Chondrocyte (in vitro differentiated cells): ENCODE data around the gene ALDOC. TPM values are rescaled to one million over a fixed set of nuclear protein-coding genes. Genes with fewer than 3 reads are reported as not detected.
A peak's percentile ranks its signal among the peaks of the same experiment; 100 is the strongest.

Experiments
- DNase-seq: peaks from one replicate; pipeline ENCODE4 v3.0.0; 2021; ENCODE audit warnings: mixed read lengths, low spot score
- H3K27ac Mint-ChIP-seq: one replicate; pipeline ENCODE4 v1.8.0; 2021; ENCODE audit warnings: mild to moderate bottlenecking, moderate library complexity, mixed read lengths; ENCODE audit not compliant: unreplicated experiment
- H3K27me3 Mint-ChIP-seq: 2 replicates; pipeline ENCODE4 v1.8.0; 2021; ENCODE audit warnings: low read depth, mixed read lengths
- H3K36me3 Mint-ChIP-seq: 2 replicates; pipeline ENCODE4 v1.8.0; 2021; ENCODE audit warnings: low read depth, mixed read lengths
- H3K4me1 Mint-ChIP-seq: 2 replicates; pipeline ENCODE4 v1.8.0; 2021; ENCODE audit warnings: low read depth, mild to moderate bottlenecking, mixed read lengths
- H3K4me3 Mint-ChIP-seq: one replicate; pipeline ENCODE4 v1.8.0; 2021; ENCODE audit warnings: mild to moderate bottlenecking, moderate library complexity, mixed read lengths; ENCODE audit not compliant: unreplicated experiment
- H3K9me3 Mint-ChIP-seq: 2 replicates; pipeline ENCODE4 v1.8.0; 2021; ENCODE audit warnings: low read depth, mixed read lengths
- total RNA-seq: library from RNA; stranded (reverse); gene quantifications from 3 replicates; pipeline ENCODE4 v1.2.1, GENCODE V29; 2021
- TF ChIP-seq, protein P1 (sequence below): fragments of 200-600 bp; sonication (generic); IDR thresholded peaks from 2 replicates; pipeline ENCODE4 v1.5.0; 2021; ENCODE audit warnings: antibody characterized with exemption, mild to moderate bottlenecking, moderate library complexity

Gene ALDOC
- total RNA-seq, 1 donor from 2014 or later: 9.5 TPM

DNA sequence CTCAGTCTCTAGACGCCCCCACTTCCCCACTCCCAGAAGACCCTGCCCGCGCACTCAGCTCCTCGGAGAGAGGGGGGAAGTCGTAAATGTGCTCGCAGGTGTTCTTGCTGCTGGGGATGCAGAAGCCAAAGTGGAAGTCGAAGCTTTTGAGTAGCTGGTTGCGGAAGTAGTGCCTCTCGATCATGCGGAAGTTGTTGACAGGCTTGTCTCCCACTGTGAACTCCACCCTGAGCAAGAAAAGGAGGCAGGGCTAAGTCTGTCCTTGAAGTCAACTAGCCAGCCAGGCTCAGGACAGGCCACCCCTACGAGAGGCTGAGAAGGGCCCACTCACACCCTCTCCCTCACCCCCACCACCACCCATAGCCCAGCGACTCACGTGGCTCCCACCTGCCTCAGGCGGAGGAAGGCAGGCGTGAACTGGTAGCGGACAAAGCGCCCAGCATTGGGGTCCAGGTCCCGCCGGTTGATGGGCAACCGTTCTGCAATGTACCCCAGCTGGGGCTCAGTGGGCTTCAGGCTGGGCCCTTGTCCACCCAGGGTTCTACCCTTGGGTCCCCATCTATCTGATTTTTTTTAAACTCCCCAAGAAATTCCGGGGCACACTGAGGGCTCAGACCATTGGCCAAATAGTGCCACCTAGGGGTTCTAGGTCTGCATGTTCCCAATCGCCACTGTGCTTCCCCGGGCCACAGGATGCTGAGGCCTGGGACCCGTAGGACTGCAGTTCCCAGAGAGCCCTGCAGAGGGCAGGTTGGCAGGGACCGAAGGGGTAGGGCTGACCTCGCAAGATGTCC lies 28.9 kb downstream of the ALDOC start:
- H3K27me3 Mint-ChIP-seq: no peaks in the 10 kb centered on the region
- H3K4me3 Mint-ChIP-seq: no peak overlapping the region
- H3K4me1 Mint-ChIP-seq: peaks cover 24% of the 10 kb centered on the region
- TF ChIP-seq, protein P1, sequence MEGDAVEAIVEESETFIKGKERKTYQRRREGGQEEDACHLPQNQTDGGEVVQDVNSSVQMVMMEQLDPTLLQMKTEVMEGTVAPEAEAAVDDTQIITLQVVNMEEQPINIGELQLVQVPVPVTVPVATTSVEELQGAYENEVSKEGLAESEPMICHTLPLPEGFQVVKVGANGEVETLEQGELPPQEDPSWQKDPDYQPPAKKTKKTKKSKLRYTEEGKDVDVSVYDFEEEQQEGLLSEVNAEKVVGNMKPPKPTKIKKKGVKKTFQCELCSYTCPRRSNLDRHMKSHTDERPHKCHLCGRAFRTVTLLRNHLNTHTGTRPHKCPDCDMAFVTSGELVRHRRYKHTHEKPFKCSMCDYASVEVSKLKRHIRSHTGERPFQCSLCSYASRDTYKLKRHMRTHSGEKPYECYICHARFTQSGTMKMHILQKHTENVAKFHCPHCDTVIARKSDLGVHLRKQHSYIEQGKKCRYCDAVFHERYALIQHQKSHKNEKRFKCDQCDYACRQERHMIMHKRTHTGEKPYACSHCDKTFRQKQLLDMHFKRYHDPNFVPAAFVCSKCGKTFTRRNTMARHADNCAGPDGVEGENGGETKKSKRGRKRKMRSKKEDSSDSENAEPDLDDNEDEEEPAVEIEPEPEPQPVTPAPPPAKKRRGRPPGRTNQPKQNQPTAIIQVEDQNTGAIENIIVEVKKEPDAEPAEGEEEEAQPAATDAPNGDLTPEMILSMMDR: peak; percentile 86
- no peaks in the 10 kb centered on the region for H3K9me3 Mint-ChIP-seq
- peak; percentile 86 for DNase-seq
- peaks cover 2% of the 10 kb centered on the region for H3K36me3 Mint-ChIP-seq
- no peak overlapping the region for H3K27ac Mint-ChIP-seq

DNA sequence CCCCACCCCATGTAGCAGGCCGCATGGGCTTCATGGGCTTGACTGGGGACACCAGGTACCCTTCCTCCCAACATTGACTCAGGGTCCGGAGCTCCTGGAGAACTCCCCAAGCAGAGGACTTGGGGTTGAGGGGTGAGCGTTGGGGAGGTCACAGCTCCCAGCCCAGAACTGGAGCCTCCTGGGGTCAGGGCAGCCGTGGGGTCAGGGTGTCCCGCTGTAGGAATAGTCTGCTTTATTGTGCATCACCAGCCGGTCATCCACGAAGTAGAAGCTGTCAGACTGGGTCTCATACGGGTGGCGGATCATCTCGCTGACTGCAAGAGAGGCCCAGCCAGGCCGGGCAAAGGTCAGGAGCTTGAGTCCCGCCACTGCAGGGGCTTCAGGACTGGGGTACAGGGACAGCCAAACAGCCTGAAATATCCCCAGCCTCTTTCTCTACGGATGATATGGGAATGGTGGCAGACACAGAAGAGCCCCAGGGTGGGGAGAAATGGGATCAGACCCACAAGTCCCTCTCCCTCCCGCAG lies 29.5 kb downstream of the ALDOC start:
- Mint-ChIP-seq H3K27me3 (no peaks in the 10 kb centered on the region), H3K27ac (no peak overlapping the region), H3K9me3 (no peaks in the 10 kb centered on the region), H3K4me3 (no peak overlapping the region), H3K36me3 (peaks cover 2% of the 10 kb centered on the region), H3K4me1 (peaks cover 22% of the 10 kb centered on the region)
- TF ChIP-seq, protein P1: no peak
- peak; percentile 76 for DNase-seq

DNA sequence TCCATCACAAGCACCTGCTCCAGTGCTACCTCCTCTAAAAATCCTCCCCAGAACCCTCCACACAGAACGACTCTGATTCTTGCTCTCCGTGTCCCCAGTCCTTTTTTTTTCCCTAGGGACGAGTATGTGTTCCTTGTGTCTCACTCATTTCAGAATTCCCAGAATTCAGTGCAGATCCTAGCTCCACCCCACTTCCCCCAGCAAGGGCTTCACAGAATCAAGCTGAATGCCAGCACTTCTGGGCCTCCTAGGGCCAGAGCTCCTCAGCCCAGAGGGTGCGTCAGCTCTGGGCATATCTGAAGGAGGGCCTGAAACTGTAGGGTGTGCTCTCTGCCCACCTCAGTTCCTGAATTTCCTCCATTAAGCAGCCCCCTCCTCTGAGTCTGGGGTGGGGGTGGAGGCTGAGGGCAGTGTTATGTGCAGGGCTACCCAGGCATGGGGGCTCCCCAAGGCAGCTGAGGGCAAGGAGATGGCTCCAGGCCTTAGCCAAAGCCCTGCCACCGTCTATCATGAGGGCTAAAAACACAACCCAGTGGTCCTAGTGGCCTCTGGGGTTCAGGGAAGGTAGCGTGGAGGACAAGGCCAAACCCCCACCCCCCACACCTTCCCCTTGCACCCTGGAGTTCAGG lies 30.8 kb downstream of the ALDOC start:
- Mint-ChIP-seq H3K4me1 (peaks cover 11% of the 10 kb centered on the region), H3K27me3 (no peaks in the 10 kb centered on the region), H3K36me3 (peaks cover 2% of the 10 kb centered on the region), H3K4me3 (no peak overlapping the region), H3K9me3 (no peaks in the 10 kb centered on the region), H3K27ac (no peak overlapping the region)
- peak; percentile 64 for DNase-seq
- TF ChIP-seq, protein P1: no peak

DNA sequence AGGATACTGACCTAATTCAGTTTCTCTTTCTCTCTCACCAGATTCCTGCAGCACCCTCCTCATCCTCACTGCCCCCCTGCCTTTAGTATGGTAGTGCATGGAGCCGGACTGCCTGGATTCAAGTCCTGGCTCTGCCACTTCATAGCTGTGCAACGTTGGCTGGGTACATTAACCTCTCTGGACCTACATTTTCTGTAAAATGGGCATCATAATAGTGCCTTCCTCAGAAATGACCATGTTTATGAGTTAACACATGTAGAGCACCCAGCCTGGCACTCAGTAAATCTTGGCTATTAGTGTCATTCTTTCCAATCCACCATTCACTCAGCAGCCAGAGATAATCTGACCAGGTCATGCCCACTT lies 31.6 kb downstream of the ALDOC start:
- Mint-ChIP-seq H3K27me3 (no peaks in the 10 kb centered on the region), H3K36me3 (peaks cover 2% of the 10 kb centered on the region), H3K4me3 (no peak overlapping the region), H3K4me1 (peaks cover 3% of the 10 kb centered on the region), H3K9me3 (no peaks in the 10 kb centered on the region), H3K27ac (no peak overlapping the region)
- TF ChIP-seq, protein P1: no peak
- DNase-seq: peak; percentile 6

DNA sequence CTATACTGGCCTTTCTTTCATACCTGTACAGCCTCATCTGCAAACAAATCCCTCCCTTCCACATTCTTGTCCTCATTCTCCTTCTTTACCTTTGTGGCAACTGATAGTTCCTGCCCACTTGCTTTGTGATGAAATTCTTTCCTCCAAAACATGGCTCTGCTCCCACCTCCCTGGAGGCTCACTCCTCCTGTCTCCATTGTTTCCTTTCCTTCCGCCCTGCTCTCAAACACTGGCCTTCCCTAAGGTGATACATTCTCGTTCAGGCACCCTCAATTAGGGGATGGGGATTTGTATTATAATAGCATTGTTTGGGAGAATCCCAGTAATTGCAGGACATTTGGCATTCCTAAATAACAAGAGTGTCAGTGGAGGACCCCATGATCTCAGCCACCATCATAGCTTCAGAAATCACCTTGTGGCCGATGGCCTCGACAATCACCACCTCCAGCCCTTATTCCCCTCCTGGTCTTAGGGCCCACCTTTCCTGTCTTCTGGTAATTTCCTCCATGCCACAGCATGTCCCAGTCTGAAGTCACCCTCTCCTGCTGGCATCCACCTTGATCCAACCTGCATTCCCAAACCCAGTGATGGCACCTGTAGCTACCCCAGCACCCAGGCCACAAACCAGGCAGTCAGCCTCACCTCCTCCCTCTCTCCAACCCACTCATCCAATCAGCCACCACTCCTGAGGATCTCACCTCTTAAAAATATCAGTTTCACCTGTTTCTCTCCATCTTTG lies 32.1 kb downstream of the ALDOC start:
- Mint-ChIP-seq H3K27ac (no peak overlapping the region), H3K27me3 (no peaks in the 10 kb centered on the region), H3K36me3 (peaks cover 2% of the 10 kb centered on the region), H3K4me1 (no peaks in the 10 kb centered on the region), H3K4me3 (no peak overlapping the region), H3K9me3 (no peaks in the 10 kb centered on the region)
- peak; percentile 32 for DNase-seq
- TF ChIP-seq, protein P1: no peak
